ENCODE measurements around the gene NF2. TPM values are rescaled to one million over a fixed set of nuclear protein-coding genes. Genes with fewer than 3 reads are reported as not detected.
A peak's percentile ranks its signal among the peaks of the same experiment; 100 is the strongest.

NF2 gene
- total RNA-seq, 1 donor from 2014 or later = 29.2 TPM

DNA sequence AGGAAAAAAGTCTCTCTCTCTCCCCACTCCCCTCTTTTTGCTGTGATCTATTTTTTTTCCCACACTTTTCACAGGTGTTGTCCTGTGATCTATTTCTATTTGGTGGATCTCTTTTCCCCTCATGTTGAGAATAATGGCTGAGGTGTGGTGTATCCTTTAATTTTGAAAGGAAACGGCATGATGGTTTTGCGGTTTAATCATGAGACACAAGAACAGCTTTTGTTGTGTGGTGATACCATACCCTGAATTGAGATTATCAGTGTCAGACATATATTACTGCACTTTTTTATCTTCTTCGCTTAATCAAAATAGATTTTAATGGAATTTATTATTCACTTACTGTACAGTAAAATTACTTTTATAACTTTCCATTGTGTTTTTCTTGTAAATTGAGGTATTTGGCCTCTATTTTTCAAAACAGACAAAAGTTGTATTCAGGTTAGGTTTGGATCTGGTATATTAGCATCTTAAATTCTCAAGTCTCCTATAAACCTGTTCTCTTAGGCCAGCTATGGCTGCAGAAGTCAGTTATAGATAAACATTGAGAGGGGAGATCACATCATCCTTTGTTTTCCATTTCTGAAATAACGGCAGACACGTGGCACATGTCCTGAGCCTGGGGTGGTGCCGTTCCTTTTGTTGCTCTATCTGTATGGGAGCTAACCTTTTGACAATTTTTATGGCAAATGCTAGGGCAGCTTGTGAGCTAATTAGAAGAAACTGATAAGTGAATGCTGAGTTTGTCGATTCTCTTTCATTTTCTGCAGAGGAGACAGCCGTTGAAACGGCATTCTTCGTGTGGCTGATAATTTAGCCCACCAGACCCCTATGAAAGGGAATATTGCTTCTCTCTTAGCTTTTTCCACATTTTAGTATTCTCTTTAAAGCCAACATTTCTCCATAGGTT is 25.8 kb downstream of the NF2 start:
- Histone ChIP-seq H3K36me3 (ENCODE audit: control insufficient read depth in 3 of 3, insufficient read depth in 3 of 3, low read length in 3 of 3) (no peaks in the 10 kb centered on the region), H3K4me3 (ENCODE audit: low read length in 3 of 3) (no peak overlapping the region), H3K27me3 (ENCODE audit: control insufficient read depth in 3 of 3, insufficient read depth in 3 of 3, low read length in 3 of 3) (no peaks in the 10 kb centered on the region), H3K9me3 (ENCODE audit: control insufficient read depth in 3 of 3, low read length in 3 of 3) (no peaks in the 10 kb centered on the region), H3K9ac (ENCODE audit: low read depth in 1 of 3, low read length in 3 of 3) (no peak overlapping the region), H3K4me1 (ENCODE audit: control insufficient read depth in 3 of 3, insufficient read depth in 3 of 3, low read length in 3 of 3) (peaks cover 0 to 3% (median 0%) of the 10 kb centered on the region in 3 donors), H3K27ac (ENCODE audit: low read depth, low read length) (no peak overlapping the region)

- Histone ChIP-seq H3K4me3 (ENCODE audit: low read length in 3 of 3) (no peak overlapping the region), H3K9ac (ENCODE audit: low read depth in 1 of 3, low read length in 3 of 3) (no peak overlapping the region)
Measured at GRCh38 chr22:29629903-29630516, 26.6 kb downstream of the NF2 start.

DNA sequence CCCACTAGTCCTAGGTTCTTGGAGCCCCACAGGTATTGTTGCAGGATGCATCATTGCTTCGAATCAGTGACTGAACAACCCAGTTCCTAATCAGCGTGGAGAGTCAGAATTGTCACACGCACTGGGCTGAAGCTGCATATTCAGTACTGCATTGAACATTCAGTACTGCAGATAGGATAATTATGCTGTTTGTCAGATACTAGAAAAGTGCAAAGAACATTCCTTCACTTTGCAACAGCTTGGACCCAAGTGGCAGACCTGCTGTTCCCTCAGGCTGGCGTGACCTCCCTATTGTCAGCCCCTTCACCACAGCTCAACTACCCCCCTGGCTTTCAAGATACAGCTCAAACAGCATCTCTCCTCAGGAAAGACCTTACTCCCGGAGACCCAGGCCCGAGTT is 27.6 kb downstream of the NF2 start:
- Histone ChIP-seq H3K9ac (ENCODE audit: low read depth in 1 of 3, low read length in 3 of 3) (no peak overlapping the region), H3K27ac (ENCODE audit: low read depth, low read length) (no peak overlapping the region), H3K9me3 (ENCODE audit: control insufficient read depth in 3 of 3, low read length in 3 of 3) (no peaks in the 10 kb centered on the region), H3K4me3 (ENCODE audit: low read length in 3 of 3) (no peak overlapping the region), H3K36me3 (ENCODE audit: control insufficient read depth in 3 of 3, insufficient read depth in 3 of 3, low read length in 3 of 3) (no peaks in the 10 kb centered on the region), H3K4me1 (ENCODE audit: control insufficient read depth in 3 of 3, insufficient read depth in 3 of 3, low read length in 3 of 3) (no peaks in the 10 kb centered on the region), H3K27me3 (ENCODE audit: control insufficient read depth in 3 of 3, insufficient read depth in 3 of 3, low read length in 3 of 3) (no peaks in the 10 kb centered on the region)

More at GRCh38 chr22:29629903-29630516, 26.6 kb downstream of the NF2 start:
- H3K9me3 ChIP-seq (ENCODE audit: control insufficient read depth in 3 of 3, low read length in 3 of 3) = no peaks in the 10 kb centered on the region
- H3K36me3 ChIP-seq (ENCODE audit: control insufficient read depth in 3 of 3, insufficient read depth in 3 of 3, low read length in 3 of 3) = no peaks in the 10 kb centered on the region
- no peak overlapping the region for H3K27ac ChIP-seq (ENCODE audit: low read depth, low read length)
- no peaks in the 10 kb centered on the region for H3K4me1 ChIP-seq (ENCODE audit: control insufficient read depth in 3 of 3, insufficient read depth in 3 of 3, low read length in 3 of 3)
- H3K27me3 ChIP-seq (ENCODE audit: control insufficient read depth in 3 of 3, insufficient read depth in 3 of 3, low read length in 3 of 3) = no peaks in the 10 kb centered on the region

GRCh38 chr22:29631725-29632124 is 28.3 kb downstream of the NF2 start:
- Histone ChIP-seq H3K9ac (ENCODE audit: low read depth in 1 of 3, low read length in 3 of 3) (no peak overlapping the region), H3K27ac (ENCODE audit: low read depth, low read length) (no peak overlapping the region), H3K36me3 (ENCODE audit: control insufficient read depth in 3 of 3, insufficient read depth in 3 of 3, low read length in 3 of 3) (peaks cover 0 to 1% (median 0%) of the 10 kb centered on the region in 3 donors), H3K4me3 (ENCODE audit: low read length in 3 of 3) (no peak overlapping the region), H3K9me3 (ENCODE audit: control insufficient read depth in 3 of 3, low read length in 3 of 3) (no peaks in the 10 kb centered on the region), H3K27me3 (ENCODE audit: control insufficient read depth in 3 of 3, insufficient read depth in 3 of 3, low read length in 3 of 3) (no peaks in the 10 kb centered on the region), H3K4me1 (ENCODE audit: control insufficient read depth in 3 of 3, insufficient read depth in 3 of 3, low read length in 3 of 3) (no peaks in the 10 kb centered on the region)

DNA sequence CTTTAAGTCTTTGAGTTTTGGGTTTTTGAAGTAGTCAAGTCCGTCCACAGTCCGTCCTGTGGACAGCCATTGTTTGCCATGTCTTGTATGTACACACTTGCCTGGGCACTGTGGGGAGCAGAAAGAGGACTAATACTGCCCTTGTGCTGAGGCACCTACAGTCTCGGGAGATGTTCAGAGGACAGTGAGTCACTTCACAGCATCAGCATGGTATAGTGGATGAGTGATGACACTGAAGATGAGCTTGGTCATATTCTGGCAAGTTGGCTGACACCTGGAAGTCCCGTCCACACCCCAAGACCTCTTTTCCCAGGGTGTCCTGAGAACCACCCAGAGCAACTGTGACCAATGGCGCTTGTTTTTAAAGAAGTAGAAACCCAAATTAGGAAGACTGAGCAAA is 29.2 kb downstream of the NF2 start:
- Histone ChIP-seq H3K4me3 (ENCODE audit: low read length in 3 of 3) (no peak overlapping the region), H3K27ac (ENCODE audit: low read depth, low read length) (no peak overlapping the region), H3K9me3 (ENCODE audit: control insufficient read depth in 3 of 3, low read length in 3 of 3) (no peaks in the 10 kb centered on the region), H3K36me3 (ENCODE audit: control insufficient read depth in 3 of 3, insufficient read depth in 3 of 3, low read length in 3 of 3) (peaks cover under 1 to 3% (median 2%) of the 10 kb centered on the region in 3 donors), H3K9ac (ENCODE audit: low read depth in 1 of 3, low read length in 3 of 3) (no peak overlapping the region), H3K27me3 (ENCODE audit: control insufficient read depth in 3 of 3, insufficient read depth in 3 of 3, low read length in 3 of 3) (no peaks in the 10 kb centered on the region), H3K4me1 (ENCODE audit: control insufficient read depth in 3 of 3, insufficient read depth in 3 of 3, low read length in 3 of 3) (no peaks in the 10 kb centered on the region)

- no peak overlapping the region for H3K27ac ChIP-seq (ENCODE audit: low read depth, low read length)
- no peaks in the 10 kb centered on the region for H3K27me3 ChIP-seq (ENCODE audit: control insufficient read depth in 3 of 3, insufficient read depth in 3 of 3, low read length in 3 of 3)
- H3K36me3 ChIP-seq (ENCODE audit: control insufficient read depth in 3 of 3, insufficient read depth in 3 of 3, low read length in 3 of 3) = peaks cover 3 to 4% (median 4%) of the 10 kb centered on the region in 3 donors
- no peaks in the 10 kb centered on the region for H3K9me3 ChIP-seq (ENCODE audit: control insufficient read depth in 3 of 3, low read length in 3 of 3)
- no peaks in the 10 kb centered on the region for H3K4me1 ChIP-seq (ENCODE audit: control insufficient read depth in 3 of 3, insufficient read depth in 3 of 3, low read length in 3 of 3)
- no peak overlapping the region for H3K4me3 ChIP-seq (ENCODE audit: low read length in 3 of 3)
- H3K9ac ChIP-seq (ENCODE audit: low read depth in 1 of 3, low read length in 3 of 3) = peak overlapping the region in 1 of 3 donors; percentile 13
Measured at GRCh38 chr22:29633514-29634312, 30.3 kb downstream of the NF2 start.

- H3K4me3 ChIP-seq (ENCODE audit: low read length in 3 of 3) = no peak overlapping the region
- no peak overlapping the region for H3K9ac ChIP-seq (ENCODE audit: low read depth in 1 of 3, low read length in 3 of 3)
Measured at GRCh38 chr22:29634847-29635246, 31.4 kb downstream of the NF2 start.

GRCh38 chr22:29635734-29636357 is 32.4 kb downstream of the NF2 start:
- H3K9ac ChIP-seq (ENCODE audit: low read depth in 1 of 3, low read length in 3 of 3) = no peak overlapping the region

More at GRCh38 chr22:29634847-29635246, 31.4 kb downstream of the NF2 start:
- peaks cover 4 to 8% (median 5%) of the 10 kb centered on the region in 3 donors for H3K36me3 ChIP-seq (ENCODE audit: control insufficient read depth in 3 of 3, insufficient read depth in 3 of 3, low read length in 3 of 3)
- H3K4me1 ChIP-seq (ENCODE audit: control insufficient read depth in 3 of 3, insufficient read depth in 3 of 3, low read length in 3 of 3) = no peaks in the 10 kb centered on the region
- no peaks in the 10 kb centered on the region for H3K27me3 ChIP-seq (ENCODE audit: control insufficient read depth in 3 of 3, insufficient read depth in 3 of 3, low read length in 3 of 3)
- no peak overlapping the region for H3K27ac ChIP-seq (ENCODE audit: low read depth, low read length)
- no peaks in the 10 kb centered on the region for H3K9me3 ChIP-seq (ENCODE audit: control insufficient read depth in 3 of 3, low read length in 3 of 3)

DNA sequence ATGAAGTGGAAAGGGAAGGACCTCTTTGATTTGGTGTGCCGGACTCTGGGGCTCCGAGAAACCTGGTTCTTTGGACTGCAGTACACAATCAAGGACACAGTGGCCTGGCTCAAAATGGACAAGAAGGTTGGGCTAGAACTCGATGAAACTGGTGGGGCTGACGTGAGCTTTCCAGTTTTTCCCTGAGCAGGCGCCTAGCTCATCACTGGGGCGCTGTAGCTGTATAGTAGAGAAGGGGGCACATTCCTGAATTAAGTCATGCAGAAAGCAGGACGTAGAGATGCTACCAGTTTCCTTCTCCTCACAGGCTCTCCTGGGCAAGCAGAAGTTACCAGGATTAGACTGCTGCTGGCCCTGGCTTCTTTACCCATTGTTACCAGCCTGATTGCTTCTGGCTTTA is 33.3 kb downstream of the NF2 start:
- Histone ChIP-seq H3K4me3 (ENCODE audit: low read length in 3 of 3) (no peak overlapping the region), H3K27me3 (ENCODE audit: control insufficient read depth in 3 of 3, insufficient read depth in 3 of 3, low read length in 3 of 3) (no peaks in the 10 kb centered on the region), H3K4me1 (ENCODE audit: control insufficient read depth in 3 of 3, insufficient read depth in 3 of 3, low read length in 3 of 3) (no peaks in the 10 kb centered on the region), H3K36me3 (ENCODE audit: control insufficient read depth in 3 of 3, insufficient read depth in 3 of 3, low read length in 3 of 3) (peaks cover 4 to 9% (median 8%) of the 10 kb centered on the region in 3 donors), H3K9me3 (ENCODE audit: control insufficient read depth in 3 of 3, low read length in 3 of 3) (no peaks in the 10 kb centered on the region), H3K27ac (ENCODE audit: low read depth, low read length) (no peak overlapping the region), H3K9ac (ENCODE audit: low read depth in 1 of 3, low read length in 3 of 3) (no peak overlapping the region)

More at GRCh38 chr22:29635734-29636357, 32.4 kb downstream of the NF2 start:
- no peaks in the 10 kb centered on the region for H3K4me1 ChIP-seq (ENCODE audit: control insufficient read depth in 3 of 3, insufficient read depth in 3 of 3, low read length in 3 of 3)
- no peak overlapping the region for H3K4me3 ChIP-seq (ENCODE audit: low read length in 3 of 3)
- no peaks in the 10 kb centered on the region for H3K27me3 ChIP-seq (ENCODE audit: control insufficient read depth in 3 of 3, insufficient read depth in 3 of 3, low read length in 3 of 3)
- no peaks in the 10 kb centered on the region for H3K9me3 ChIP-seq (ENCODE audit: control insufficient read depth in 3 of 3, low read length in 3 of 3)
- no peak overlapping the region for H3K27ac ChIP-seq (ENCODE audit: low read depth, low read length)
- peaks cover 4 to 9% (median 8%) of the 10 kb centered on the region in 3 donors for H3K36me3 ChIP-seq (ENCODE audit: control insufficient read depth in 3 of 3, insufficient read depth in 3 of 3, low read length in 3 of 3)
